Keratinocyte (primary cell): Measurements from ENCODE around the gene UGT2A3. TPM values are rescaled to one million over a fixed set of nuclear protein-coding genes. Genes with fewer than 3 reads are reported as not detected.

ENCODE experiments used
- DNase-seq: peaks from one replicate; pipeline ENCODE4 v3.0.0-alpha.2; 2011; ENCODE audit warnings: low read depth, missing footprints, low spot score
- FAIRE-seq: peaks from 2 replicates; lab custom pipeline; 2011; peaks lifted over from hg19 to GRCh38; lab: Jason Lieb, UNC
- H2AFZ ChIP-seq: 2 replicates; pipeline ENCODE4 v1.6.0; 2012; ENCODE audit warnings: low read length, control low read depth, inconsistent platforms; ENCODE audit not compliant: control insufficient read depth
- H3K27ac ChIP-seq: 2 replicates; pipeline ENCODE4 v1.5.1; 2011; ENCODE audit warnings: low read length; ENCODE audit not compliant: control insufficient read depth, insufficient read depth
- H3K27me3 ChIP-seq: 3 replicates; pipeline ENCODE4 v1.6.0; 2011; ENCODE audit warnings: low read length; ENCODE audit not compliant: control insufficient read depth, insufficient read depth; ENCODE audit errors: extremely low read depth
- H3K36me3 ChIP-seq, 2 experiments: 2 replicates in 1 of 2; 3 replicates in 1 of 2; pipeline ENCODE4 v1.5.1; 2011; ENCODE audit warnings: low read length in 2 of 2, mild to moderate bottlenecking in 1 of 2; ENCODE audit not compliant: control insufficient read depth in 2 of 2, insufficient read depth in 2 of 2; ENCODE audit errors: extremely low read depth in 1 of 2
- H3K4me1 ChIP-seq: 3 replicates; pipeline ENCODE4 v1.5.1; 2011; ENCODE audit warnings: low read length; ENCODE audit not compliant: control insufficient read depth, insufficient read depth; ENCODE audit errors: extremely low read depth
- H3K4me2 ChIP-seq: 3 replicates; pipeline ENCODE4 v1.6.0; 2011; ENCODE audit warnings: low read depth, low read length; ENCODE audit not compliant: control insufficient read depth, insufficient read depth; ENCODE audit errors: extremely low read depth
- H3K4me3 ChIP-seq, 3 experiments: fragments of 200-600 bp in 1 of 3; sonication (generic) in 1 of 3; 2 replicates in 2 of 3; 3 replicates in 1 of 3; pipeline ENCODE4 v1.5.1; 2011 to 2016; ENCODE audit warnings: low read length in 3 of 3, mild to moderate bottlenecking in 3 of 3, control low read depth in 2 of 3, inconsistent platforms in 1 of 3, low read depth in 1 of 3, mixed read lengths in 1 of 3, mixed run types in 1 of 3, moderate library complexity in 1 of 3; ENCODE audit not compliant: control insufficient read depth in 2 of 3, insufficient read depth in 2 of 3; ENCODE audit errors: extremely low read depth in 1 of 3
- H3K79me2 ChIP-seq: 2 replicates; pipeline ENCODE4 v1.6.0; 2012; ENCODE audit warnings: low read length; ENCODE audit not compliant: control insufficient read depth, insufficient read depth
- H3K9ac ChIP-seq: 3 replicates; pipeline ENCODE4 v1.6.0; 2011; ENCODE audit warnings: low read length; ENCODE audit not compliant: control insufficient read depth, insufficient read depth; ENCODE audit errors: extremely low read depth
- H3K9me1 ChIP-seq: 3 replicates; pipeline ENCODE4 v1.6.0; 2011; ENCODE audit warnings: low read length; ENCODE audit not compliant: control insufficient read depth, insufficient read depth; ENCODE audit errors: extremely low read depth
- H3K9me3 ChIP-seq: 2 replicates; pipeline ENCODE4 v1.5.1; 2012; ENCODE audit warnings: low read depth, low read length; ENCODE audit not compliant: control insufficient read depth
- H4K20me1 ChIP-seq: 3 replicates; pipeline ENCODE4 v1.6.0; 2011; ENCODE audit warnings: low read length; ENCODE audit not compliant: control insufficient read depth, insufficient read depth; ENCODE audit errors: extremely low read depth
- CTCF ChIP-seq, 3 experiments: IDR thresholded peaks in 1 of 3; conservative IDR thresholded peaks in 1 of 3; optimal IDR thresholded peaks in 1 of 3; 2 replicates in 2 of 3; 3 replicates in 1 of 3; pipeline versions ENCODE3 to v1.5.1; 2011; ENCODE audit warnings: low read length in 3 of 3, mild to moderate bottlenecking in 3 of 3, moderate library complexity in 2 of 3, control low read depth in 1 of 3, inconsistent platforms in 1 of 3; ENCODE audit not compliant: insufficient read depth in 2 of 3; ENCODE audit errors: extremely low read depth in 1 of 3
- EZH2 ChIP-seq: IDR thresholded peaks from one replicate; pipeline ENCODE4 v1.6.1; 2012; ENCODE audit warnings: inconsistent platforms, mild to moderate bottlenecking, low read length, moderate library complexity
- dilution Hi-C: fragments of 300-500 bp; cut with MboI; formaldehyde crosslinking; loops from one replicate; pipeline ENCODE4 v1.7.0; 2020; ENCODE audit warnings: low sequenced_read_pairs; ENCODE audit not compliant: extremely low pct_ligation_motif_present
- polyA plus RNA-seq, 5 experiments: library from polyadenylated mRNA; depleted of rRNA in 3 of 5; stranded (reverse) in 3 of 5; stranded (forward) in 1 of 5; unstranded in 1 of 5; fragments of >200 nt; gene quantifications; 1 replicate in 1 of 5; 2 replicates in 3 of 5; 3 replicates in 1 of 5; pipeline versions ENCODE4 v1.2.1 to v1.2.3, GENCODE V29; 2011 to 2012; ENCODE audit warnings: missing spikeins in 2 of 5, low read depth in 1 of 5, low replicate concordance in 1 of 5

The UGT2A3 gene
- polyA plus RNA-seq, 1 donor (not counting 4 experiments of a cell fraction or from before 2014, with no cell fraction given) = not detected

- FAIRE-seq (no peak), DNase-seq (no peak)
- peak overlapping the region; percentile 1 for H2AFZ ChIP-seq
- no peak overlapping the region for H3K9ac ChIP-seq
- no peak overlapping the region for H3K4me2 ChIP-seq
- no peaks in the 10 kb centered on the region for H3K36me3 ChIP-seq
- dilution Hi-C loops = no loop called here
- no peak overlapping the region for H3K27ac ChIP-seq
- no peaks in the 10 kb centered on the region for H3K9me1 ChIP-seq
- no peaks in the 10 kb centered on the region for H4K20me1 ChIP-seq
- no peak for TF ChIP-seq EZH2
- TF ChIP-seq CTCF (optimal IDR thresholded peaks at IDR 0.05 in 1 of 3, IDR thresholded peaks at IDR 0.05 in 1 of 3, conservative IDR thresholded peaks at IDR 0.05 in 1 of 3; ENCODE audit: extremely low read depth in 1 of 3, insufficient read depth in 2 of 3, low read length in 3 of 3) = no peak
- no peaks in the 10 kb centered on the region for H3K9me3 ChIP-seq
- H3K27me3 ChIP-seq = no peaks in the 10 kb centered on the region
- no peak overlapping the region for H3K4me3 ChIP-seq
- no peaks in the 10 kb centered on the region for H3K79me2 ChIP-seq
- no peaks in the 10 kb centered on the region for H3K4me1 ChIP-seq
These were observed 44.8 kb downstream of the UGT2A3 start for GRCh38 chr4:68906780-68907137.

- no peaks in the 10 kb centered on the region for H3K9me3 ChIP-seq
- no peaks in the 10 kb centered on the region for H4K20me1 ChIP-seq
- no peak for FAIRE-seq
- no peak for TF ChIP-seq CTCF (optimal IDR thresholded peaks at IDR 0.05 in 1 of 3, IDR thresholded peaks at IDR 0.05 in 1 of 3, conservative IDR thresholded peaks at IDR 0.05 in 1 of 3; ENCODE audit: extremely low read depth in 1 of 3, insufficient read depth in 2 of 3, low read length in 3 of 3)
- TF ChIP-seq EZH2 = no peak
- no peaks in the 10 kb centered on the region for H3K27me3 ChIP-seq
- no peaks in the 10 kb centered on the region for H3K36me3 ChIP-seq
- H2AFZ ChIP-seq = peak overlapping the region; percentile 71
- peak overlapping the region in 2 of 3 experiments; percentile 14 to 28 for H3K4me3 ChIP-seq
- no peaks in the 10 kb centered on the region for H3K4me1 ChIP-seq
- no peak overlapping the region for H3K9ac ChIP-seq
- H3K4me2 ChIP-seq = peak overlapping the region; percentile 57
- dilution Hi-C loops = no loop called here
- H3K79me2 ChIP-seq = no peaks in the 10 kb centered on the region
- no peaks in the 10 kb centered on the region for H3K9me1 ChIP-seq
- DNase-seq = no peak
- H3K27ac ChIP-seq = no peak overlapping the region
These were observed 45.4 kb downstream of the UGT2A3 start for GRCh38 chr4:68905939-68906779.
